ENCODE measurements around the gene PROSER3. TPM values are rescaled to one million over a fixed set of nuclear protein-coding genes. Genes with fewer than 3 reads are reported as not detected.

Gene PROSER3
- total and polyA plus RNA-seq, 2 of the 13 experiments (the other 11 are each of a cell fraction or from before 2014, with no cell fraction given) = 5.1 to 5.7 TPM

GRCh38 chr19:35807633-35808032, 49.7 kb downstream of the PROSER3 start:
- TF ChIP-seq, protein P1, sequence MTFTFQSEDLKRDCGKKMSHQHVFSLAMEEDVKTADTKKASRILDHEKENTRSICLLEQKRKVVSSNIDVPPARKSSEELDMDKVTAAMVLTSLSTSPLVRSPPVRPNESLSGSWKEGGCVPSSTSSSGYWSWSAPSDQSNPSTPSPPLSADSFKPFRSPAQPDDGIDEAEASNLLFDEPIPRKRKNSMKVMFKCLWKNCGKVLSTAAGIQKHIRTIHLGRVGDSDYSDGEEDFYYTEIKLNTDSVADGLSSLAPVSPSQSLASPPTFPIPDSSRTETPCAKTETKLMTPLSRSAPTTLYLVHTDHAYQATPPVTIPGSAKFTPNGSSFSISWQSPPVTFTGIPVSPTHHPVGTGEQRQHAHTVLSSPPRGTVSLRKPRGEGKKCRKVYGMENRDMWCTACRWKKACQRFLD (CRISPR knock-in tag; IDR thresholded peaks at IDR 0.05; ENCODE audit: borderline replicate concordance) = no peak
- TF ChIP-seq ATF6 (CRISPR knock-in tag; conservative IDR thresholded peaks at IDR 0.05) = no peak
- no peak for TF ChIP-seq RELA (CRISPR knock-in tag; IDR thresholded peaks at IDR 0.05)
- TF ChIP-seq STAT5B (CRISPR knock-in tag; IDR thresholded peaks at IDR 0.05) = no peak
- TF ChIP-seq ZBTB42 (CRISPR knock-in tag; IDR thresholded peaks at IDR 0.05) = no peak
- TF ChIP-seq ZNF121 (CRISPR knock-in tag; IDR thresholded peaks at IDR 0.05) = peak; percentile 67
- TF ChIP-seq ERF (CRISPR knock-in tag; IDR thresholded peaks at IDR 0.05) = no peak
- TF ChIP-seq, protein P2, sequence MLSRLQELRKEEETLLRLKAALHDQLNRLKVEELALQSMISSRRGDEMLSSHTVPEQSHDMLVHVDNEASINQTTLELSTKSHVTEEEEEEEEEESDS (CRISPR knock-in tag; IDR thresholded peaks at IDR 0.05; ENCODE audit: borderline replicate concordance) = no peak
- TF ChIP-seq ELF4 (CRISPR knock-in tag; IDR thresholded peaks at IDR 0.05; ENCODE audit: borderline replicate concordance) = no peak
- TF ChIP-seq ZMYM3 (CRISPR knock-in tag; IDR thresholded peaks at IDR 0.05) = 0 out of 2 replicates have a peak, but pooled peaks have one; percentile 13
- no peak for TF ChIP-seq MATR3 (CRISPR knock-in tag; IDR thresholded peaks at IDR 0.05)
- TF ChIP-seq, protein P3, sequence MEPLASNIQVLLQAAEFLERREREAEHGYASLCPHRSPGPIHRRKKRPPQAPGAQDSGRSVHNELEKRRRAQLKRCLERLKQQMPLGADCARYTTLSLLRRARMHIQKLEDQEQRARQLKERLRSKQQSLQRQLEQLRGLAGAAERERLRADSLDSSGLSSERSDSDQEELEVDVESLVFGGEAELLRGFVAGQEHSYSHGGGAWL (CRISPR knock-in tag; IDR thresholded peaks at IDR 0.05) = no peak
- no peak for TF ChIP-seq RFX5 (IDR thresholded peaks at IDR 0.05; ENCODE audit: low read depth, low read length)
- TF ChIP-seq NFYC (CRISPR knock-in tag; IDR thresholded peaks at IDR 0.05) = no peak
- TF ChIP-seq KLF6 (CRISPR knock-in tag; IDR thresholded peaks at IDR 0.05) = no peak
- TF ChIP-seq, protein P4, sequence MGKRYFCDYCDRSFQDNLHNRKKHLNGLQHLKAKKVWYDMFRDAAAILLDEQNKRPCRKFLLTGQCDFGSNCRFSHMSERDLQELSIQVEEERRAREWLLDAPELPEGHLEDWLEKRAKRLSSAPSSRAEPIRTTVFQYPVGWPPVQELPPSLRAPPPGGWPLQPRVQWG (CRISPR knock-in tag; IDR thresholded peaks at IDR 0.05; ENCODE audit: borderline replicate concordance, low read depth) = no peak

More at GRCh38 chr19:35807633-35808032, 49.7 kb downstream of the PROSER3 start:
- Histone ChIP-seq H3K27me3 (ENCODE audit: control insufficient read depth in 1 of 2, insufficient read depth in 2 of 2, low read length in 2 of 2) (no peaks in the 10 kb centered on the region; a peak in 1 of 5 replicates), H4K20me1 (ENCODE audit: insufficient read depth, low read length) (no peaks in the 10 kb centered on the region), H2AFZ (ENCODE audit: low read length) (no peak overlapping the region), H3K79me2 (ENCODE audit: insufficient read depth, low read length) (peaks cover 17% of the 10 kb centered on the region), H3K9me3 (ENCODE audit: low read length) (no peaks in the 10 kb centered on the region), H3K36me3 (replicated peaks in 1 of 2; ENCODE audit: control insufficient read depth in 1 of 2, insufficient read depth in 2 of 2, low read length in 2 of 2) (peaks cover 19 to 31% of the 10 kb centered on the region in 2 experiments; a peak in 4 of 5 replicates), H3K4me2 (ENCODE audit: low read depth, low read length) (no peak overlapping the region), H3K27ac (ENCODE audit: extremely low read length, insufficient read depth, low read length) (no peak overlapping the region), H3K9ac (ENCODE audit: insufficient read depth, low read depth, low read length) (no peak overlapping the region), H3K4me1 (ENCODE audit: insufficient read depth, low read length) (peaks cover 11% of the 10 kb centered on the region), H3K4me3 (replicated peaks in 1 of 3; ENCODE audit: insufficient read depth in 1 of 3, low read depth in 2 of 3, low read length in 3 of 3) (no peak overlapping the region)
- ChIA-PET CTCF (ENCODE audit: low intra/inter-chr PET ratio, low total read pairs) (no interaction called here), POLR2A (no interaction called here)
- in situ Hi-C loops (cut with HindIII; ENCODE audit: extremely low pct_ligation_motif_present, low pct_unique_long_range_greater_than_20kb) = no loop called here
- no peak for FAIRE-seq
- no peak for DNase-seq (ENCODE audit: low spot score)
- intact Hi-C loops (cut with micrococcal nuclease; ENCODE audit: unreplicated experiment) = no loop called here
- BruUV-seq (replicated peaks) = no TSS peak
- WGBS (ENCODE audit: low lambda C conversion rate) = 99% methylated on average over 5 of the region's 5 CpGs
- no peak for ATAC-seq

Data from HepG2 (cell line).